DND-41 (cell line): ENCODE results near the gene YWHAG.

Source experiments
- CTCF ChIP-seq: IDR thresholded peaks from 2 replicates; pipeline ENCODE4 v1.5.1; 2012; ENCODE audit warnings: borderline replicate concordance, low read length, moderate library complexity, mild to moderate bottlenecking; ENCODE audit not compliant: poor library complexity, severe bottlenecking; ENCODE audit errors: extremely low read depth
- EZH2 ChIP-seq: IDR thresholded peaks from 3 replicates; pipeline ENCODE4 v1.6.1; 2012; ENCODE audit warnings: borderline replicate concordance, low read depth, mild to moderate bottlenecking, moderate library complexity, low read length, inconsistent platforms; ENCODE audit not compliant: severe bottlenecking

- TF ChIP-seq CTCF (no peak), EZH2 (no peak)
Measured at GRCh38 chr7:76380623-76380966, 21.8 kb upstream of the YWHAG start.
